SW480 (cell line): ENCODE results near the gene CCNT1.
A peak's percentile ranks its signal among the peaks of the same experiment; 100 is the strongest.
"Not testable (repeated sequence)": the region's sequence is repeated elsewhere in the genome, so short reads cannot be mapped to it uniquely, and the experiment has no call there.

Experiments
- DNase-seq: peaks from one replicate; pipeline ENCODE4 v3.0.0-alpha.2; 2016; ENCODE audit warnings: low spot score

CCNT1 gene

DNA sequence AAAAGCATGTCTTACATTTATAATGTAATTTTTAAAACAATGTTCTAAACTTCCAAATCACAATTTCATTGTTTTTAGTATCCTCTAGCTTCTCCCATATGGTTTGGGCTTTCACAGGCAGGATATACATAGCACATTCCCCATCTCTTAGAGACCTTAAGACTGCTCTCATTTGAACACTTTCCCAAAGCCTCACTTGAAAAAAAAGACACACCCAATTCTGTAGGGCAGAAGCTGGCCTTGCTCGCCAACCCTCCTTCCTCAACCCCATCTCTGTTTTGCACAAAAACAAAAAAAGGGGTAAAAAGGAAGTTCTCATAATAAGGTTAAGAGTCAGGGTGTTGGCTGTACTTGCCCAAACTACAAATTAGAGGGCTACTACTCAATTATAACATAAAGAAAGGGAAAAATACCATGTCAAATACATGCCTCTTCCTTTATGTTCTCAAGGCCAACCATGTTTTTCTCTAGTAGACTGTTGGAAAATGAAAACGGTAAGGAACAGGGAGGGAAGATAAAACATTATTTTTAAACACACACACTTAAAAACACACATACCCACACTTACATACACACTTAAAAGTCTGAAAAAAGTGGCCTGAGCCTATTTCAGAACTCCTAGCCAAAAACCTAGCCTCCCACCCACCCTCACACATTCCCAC, 24.6 kb downstream of the CCNT1 start:
- DNase-seq = no peak

DNA sequence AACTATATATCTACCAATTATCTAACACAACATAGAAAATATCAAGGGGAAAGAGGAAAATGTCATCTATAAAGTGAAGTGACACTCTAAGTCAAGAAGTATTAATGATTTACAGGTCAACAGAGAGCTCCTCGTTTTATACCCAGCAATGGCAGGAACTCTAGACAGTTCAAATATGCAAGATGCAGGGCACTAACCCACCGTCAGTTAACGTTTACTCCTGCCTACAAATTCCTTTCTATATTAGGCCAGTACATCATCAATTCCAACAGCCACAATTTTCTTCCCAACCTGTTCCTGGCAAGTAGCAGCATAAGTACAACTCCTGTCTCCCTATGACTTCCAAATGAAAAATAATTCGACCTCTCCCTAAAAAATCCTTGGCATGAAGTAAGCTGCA, 25.5 kb downstream of the CCNT1 start:
- DNase-seq = no peak

DNA sequence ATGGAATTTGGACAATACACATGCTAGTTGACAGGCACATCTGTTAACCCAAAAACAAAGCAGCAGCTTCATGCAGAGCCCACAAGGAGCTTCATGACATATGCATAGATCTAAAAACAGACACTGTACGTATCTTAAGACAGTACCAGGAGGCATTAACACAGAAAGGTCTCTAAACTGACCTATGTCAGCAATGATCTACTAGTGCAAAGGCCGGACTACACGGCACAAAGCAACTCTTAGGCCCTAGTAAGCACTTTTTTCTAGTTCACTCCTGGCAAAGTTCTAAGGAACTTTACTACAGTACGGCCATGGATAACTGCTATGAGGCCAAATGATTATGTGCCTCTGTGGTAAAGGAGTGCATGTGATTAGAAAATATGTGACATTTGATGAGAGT, 26.1 kb downstream of the CCNT1 start:
- DNase-seq = no peak

DNA sequence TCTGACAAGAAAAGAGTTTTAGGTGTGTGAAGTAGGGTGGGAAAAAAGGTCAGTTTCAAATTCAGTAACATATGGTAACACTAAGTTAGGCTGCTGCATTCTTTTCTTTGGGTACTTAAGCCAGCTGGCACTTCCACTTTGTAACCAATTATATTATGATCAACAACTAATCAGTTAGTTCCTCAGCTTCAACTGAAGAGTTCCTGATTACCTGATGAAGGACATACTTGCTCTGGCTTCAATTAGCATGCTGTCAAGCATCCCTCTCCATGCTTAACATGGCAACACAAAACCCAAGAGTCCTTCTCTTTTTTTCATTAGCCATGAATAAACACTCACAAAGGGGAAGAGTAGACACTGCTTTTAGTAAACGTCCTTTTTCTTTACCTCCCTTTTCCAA, 27.7 kb downstream of the CCNT1 start:
- DNase-seq = no peak

DNA sequence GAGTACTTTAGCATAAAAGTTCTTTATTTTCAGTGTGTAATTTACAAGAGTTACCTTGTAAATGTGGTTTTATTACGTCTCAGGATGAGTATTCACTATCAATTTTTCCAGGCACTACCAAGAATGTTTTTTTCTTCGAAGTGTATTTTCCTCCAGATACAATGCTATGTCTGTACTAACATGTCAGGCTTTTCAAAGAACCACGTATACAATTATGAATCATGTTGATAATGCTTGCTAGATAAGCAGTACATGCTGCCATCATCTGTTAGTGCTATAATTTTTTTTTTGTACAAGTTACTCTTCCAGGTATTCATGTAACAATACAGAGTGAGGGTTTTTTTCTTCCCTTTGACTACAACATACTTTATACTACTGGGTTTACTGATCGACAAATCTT, 28.9 kb downstream of the CCNT1 start:
- DNase-seq = no peak

DNA sequence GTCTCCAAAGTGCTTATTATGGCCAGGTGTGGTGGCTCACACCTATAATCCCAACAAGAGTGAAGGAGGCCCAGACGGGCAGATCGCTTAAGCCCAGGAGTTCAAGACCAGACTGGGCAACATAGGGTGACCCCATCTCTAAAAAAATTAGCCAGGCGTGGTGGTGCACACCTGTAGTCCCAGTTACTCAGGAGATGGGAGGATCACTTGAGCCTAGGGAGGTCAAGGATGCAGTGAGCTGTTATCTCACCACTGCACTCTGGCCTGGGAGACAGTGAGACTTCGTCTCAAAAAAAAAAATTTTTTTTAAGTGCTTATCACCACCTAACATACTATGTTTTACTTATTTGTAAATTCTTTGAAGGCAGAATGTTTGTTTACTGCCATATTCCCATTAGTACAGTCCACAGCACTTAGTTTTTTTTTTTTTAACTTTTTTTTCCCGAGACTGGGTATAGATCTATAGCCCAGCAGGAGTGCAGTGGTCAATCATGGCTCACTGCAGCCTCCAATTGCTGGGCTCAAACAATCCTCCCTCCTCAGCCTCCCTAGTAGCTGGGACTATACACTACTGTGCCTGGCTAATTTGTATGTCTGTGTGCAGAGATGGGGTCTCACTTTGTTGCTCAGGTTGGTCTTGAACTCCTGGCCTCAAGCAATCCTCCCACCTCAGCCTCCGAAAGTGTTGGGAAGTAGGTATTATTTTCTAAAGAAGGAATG, 29.7 kb downstream of the CCNT1 start:
- no peak for DNase-seq

DNA sequence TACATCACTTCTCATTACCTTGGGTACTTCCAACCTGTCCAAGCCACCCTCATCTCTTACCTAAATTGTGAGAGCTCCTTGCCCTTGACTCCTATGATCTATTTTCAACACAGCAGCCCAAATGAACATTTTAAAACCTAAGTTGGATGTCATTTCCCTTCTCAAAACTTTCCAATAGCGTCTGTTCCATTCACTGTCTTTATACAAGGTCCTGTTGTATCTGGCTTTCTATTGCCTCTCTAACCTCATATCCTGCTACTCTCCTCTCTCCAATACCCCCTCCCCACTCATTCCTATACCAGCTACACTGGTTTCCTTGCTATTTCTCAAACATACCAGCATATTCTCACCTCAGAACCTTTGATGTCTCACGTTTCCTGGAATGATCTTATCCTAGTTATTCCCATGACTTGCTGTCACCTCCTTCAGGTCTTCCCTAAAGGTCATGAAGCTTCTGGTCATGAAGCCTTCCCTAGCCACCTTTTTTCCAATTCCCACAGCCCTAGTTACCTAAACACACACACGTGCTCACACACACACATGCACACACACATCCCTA, 30.4 kb downstream of the CCNT1 start:
- no peak for DNase-seq

DNA sequence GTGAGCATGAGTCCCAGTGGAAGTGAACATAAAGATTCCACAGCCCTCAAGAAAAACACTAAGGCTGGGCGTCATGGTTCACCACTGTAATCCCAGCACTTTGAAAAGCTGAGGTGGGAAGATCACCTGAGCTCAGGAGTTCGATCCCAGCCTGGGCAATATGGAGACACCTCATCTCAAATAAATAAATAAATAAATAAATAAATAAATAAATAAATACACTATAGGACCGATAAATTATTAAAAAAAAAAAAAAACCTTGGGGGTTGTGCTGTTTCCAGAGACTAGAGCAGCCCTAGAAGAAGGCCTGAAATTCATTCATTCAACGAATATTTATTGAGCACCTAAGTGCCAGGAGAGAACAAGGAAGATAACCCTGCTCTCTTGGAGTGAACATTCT, 33.0 kb downstream of the CCNT1 start:
- DNase-seq = no peak

DNA sequence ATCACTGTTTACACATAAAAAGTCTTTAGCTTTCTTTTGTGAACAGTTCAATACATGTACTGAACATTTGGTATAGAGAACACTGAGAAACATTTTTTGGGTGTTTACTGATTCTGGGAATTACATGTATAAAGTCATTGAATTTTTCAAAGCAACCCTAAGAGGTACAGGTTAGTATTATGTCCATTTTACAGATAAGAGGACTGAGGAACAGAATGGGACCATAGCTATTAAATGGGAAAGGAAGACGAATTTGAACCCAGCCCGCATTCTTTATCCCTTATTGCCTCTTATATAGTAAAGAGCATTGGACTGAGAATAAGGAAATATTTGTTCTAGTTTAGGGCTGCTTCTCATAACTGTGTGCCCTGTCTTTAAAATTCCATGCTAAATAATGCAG, 33.6 kb downstream of the CCNT1 start:
- no peak for DNase-seq

DNA sequence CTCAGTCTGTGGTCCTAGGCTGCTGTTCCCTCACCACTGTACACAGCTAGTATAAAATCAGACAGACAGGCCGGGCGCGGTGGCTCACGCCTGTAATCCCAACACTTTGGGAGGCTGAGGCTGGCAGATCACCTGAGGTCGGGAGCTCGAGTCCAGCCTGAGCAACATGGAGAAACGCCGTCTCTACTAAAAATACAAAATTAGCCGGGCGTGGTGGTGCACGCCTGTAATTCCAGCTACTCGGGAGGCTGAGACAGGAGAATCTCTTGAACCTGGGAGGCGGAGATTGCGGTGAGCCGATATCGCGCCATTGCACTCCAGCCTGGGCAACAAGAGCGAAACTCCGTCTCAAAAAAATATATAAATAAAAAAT, 34.0 kb downstream of the CCNT1 start:
- not testable (repeated sequence) for DNase-seq

DNA sequence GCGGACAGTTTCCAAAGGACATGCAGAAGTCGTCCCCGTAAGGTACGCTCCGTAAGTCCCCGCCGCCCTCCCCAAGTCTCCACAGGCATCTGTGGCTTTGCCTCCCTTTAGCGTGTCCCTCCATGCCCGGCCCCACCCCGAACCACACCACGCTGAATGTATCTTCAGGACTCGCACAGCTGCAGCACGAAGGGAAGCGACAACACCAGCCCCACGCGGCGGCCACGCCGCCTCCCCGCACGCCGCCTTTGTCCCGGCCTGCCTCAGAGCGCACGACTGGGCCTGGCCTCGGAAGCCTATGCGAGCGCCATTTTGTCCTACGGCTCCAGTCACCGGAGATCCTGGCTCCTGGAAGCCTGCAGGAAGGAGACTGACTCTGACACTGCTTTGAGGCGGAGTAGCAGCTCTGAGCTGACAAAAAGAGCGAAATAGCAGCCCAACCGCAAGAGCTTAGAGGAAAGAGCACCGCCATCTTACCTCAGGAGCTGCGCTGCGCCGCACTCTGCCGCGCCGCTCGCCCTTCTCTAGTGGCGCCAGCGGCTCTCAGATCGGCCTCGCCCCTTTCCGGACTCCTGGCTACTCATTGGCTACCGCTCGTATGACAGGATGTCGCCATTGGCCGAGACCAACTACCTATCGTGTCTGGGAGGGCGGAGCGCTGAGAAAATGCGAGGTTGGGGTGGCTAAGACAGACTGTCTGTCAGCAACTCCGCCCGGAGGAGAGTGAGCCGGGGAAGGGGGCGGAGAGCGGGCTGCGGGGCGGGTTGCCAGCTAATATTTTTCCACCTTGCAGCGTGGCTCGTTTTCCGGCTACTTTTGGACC, 34.6 kb downstream of the CCNT1 start, which contains the start of gene KANSL2:
Gene KANSL2 (minus strand): TSS at position 529 of the 823 bp plus-strand sequence. CDS start 606 bp downstream, outside the sequence.
- DNase-seq = peak; percentile 99

DNA sequence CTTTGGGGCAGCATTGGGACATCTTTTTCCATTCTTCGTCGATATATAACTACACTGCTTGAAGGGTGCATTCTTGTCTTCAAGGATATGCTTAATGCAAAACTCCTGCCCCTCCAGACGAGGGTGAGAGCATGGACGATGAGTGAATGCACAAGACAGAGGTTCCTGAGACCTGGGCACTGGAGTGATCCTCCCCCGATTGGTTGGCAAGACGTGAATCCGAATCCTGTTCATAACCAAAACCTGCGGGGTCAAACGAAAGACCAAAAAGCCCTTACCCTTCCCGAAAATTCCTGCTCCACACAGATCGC, 35.2 kb downstream of the CCNT1 start:
- peak; percentile 12 for DNase-seq

DNA sequence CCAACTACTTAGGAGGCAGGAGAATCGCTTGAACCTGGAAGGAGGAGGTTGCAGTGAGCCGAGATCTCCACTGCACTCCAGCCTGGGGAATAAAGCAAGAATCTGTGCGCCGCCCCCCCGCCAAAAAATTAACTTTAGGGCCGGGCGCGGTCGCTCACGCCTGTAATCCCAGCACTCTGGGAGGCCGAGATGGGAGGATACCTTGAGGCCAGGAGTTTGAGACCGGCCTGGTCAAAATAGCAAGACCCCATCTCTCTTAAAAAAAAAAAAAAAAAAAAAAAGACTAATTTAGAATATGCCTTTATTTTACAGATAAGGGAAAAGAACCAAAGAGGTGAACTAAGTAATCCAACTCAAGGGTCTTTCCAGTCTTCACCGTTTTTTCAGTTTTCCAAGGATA, 35.6 kb downstream of the CCNT1 start:
- DNase-seq = no peak

DNA sequence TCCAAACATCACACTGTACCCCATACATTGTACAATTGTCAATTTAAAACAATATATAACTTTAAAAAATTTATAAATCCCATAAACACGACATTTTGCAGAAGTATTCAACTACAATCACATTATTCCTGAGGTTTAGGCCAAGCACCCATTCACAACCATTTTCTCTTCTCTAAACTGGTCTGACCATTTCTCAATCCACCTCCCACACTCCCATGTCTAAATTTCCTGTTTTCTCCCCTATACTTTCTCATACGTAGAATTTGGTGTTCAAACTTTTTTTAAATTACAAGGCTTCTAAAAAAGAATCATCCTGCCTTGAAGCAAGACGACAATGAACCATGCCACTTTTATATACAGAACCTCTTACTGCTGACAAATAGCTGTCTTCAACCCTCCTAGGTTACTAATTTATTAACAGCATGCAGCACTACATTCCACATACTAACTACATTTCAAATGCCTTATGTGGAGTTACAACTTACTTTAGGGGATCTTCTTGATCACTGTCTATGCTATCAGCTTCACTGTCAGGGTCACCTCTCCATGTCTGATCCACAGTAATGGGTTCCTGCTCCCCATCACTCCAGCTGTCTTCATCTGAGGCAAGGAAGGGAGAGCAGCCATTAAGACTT, 37.8 kb downstream of the CCNT1 start:
- no peak for DNase-seq

DNA sequence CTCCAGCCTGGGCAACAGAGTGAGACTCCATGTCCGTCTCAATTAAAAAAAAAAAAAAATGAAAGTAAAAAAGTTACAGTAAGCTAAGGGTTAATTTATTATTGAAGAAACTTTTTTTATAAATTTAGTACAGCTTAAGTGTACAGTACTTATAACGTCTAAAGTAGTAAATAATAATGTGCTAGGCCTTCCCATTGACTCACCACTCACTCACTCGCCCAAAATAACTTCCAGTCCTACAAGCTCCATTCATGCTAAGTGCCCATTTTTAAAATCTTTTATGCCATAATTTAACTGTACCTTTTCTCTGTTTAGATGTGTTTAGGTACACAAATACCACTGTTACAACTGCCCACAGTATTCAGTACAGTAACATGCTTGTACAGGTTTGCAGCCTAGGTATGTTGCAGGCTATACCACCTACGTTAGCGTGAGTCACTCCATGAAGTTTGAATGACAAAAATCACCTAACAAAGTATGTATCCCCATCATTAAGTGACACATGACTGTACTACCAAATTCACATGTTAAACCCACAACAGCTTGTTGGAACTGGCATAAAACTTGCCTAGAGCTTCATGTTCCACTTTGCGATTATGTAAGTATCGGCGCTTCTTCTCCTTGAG, 45.2 kb downstream of the CCNT1 start:
- DNase-seq = no peak

DNA sequence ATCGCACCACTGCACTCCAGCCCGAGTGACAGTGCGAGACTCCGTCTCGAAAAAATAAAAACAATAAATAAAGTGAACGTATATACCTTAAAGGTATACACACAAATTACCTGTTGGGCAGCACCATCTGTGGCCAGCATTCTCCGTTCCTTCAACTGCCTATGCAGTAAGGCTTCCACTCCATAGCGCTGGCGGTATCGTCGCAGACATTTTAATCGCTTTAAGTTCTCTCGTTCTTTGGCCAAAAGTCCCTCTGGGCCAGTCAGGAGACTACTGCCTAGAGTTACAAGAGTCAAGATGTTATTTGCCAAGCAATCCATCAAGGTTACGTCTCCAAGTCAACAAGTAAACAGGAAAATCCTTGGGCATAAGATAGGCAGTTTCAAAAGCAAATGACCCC, 47.5 kb downstream of the CCNT1 start:
- DNase-seq = no peak

DNA sequence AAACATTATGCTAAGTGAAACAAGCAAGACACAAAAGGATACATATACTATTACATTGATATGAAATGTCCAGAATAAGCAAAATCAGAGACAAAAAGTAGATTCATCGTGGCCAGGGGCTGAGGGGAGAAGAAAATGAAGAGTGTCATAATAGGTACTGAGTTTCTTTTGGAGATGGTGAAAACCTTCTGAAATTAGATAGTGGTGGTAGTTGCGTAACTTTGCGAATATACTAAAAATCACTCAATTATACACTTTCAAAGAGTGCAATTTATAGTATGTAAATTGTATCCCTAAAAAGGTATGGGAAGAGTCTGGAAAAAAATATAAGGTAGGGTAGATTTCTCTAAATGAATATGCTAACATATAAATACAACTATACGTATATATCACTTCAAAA, 56.6 kb downstream of the CCNT1 start:
- no peak for DNase-seq

DNA sequence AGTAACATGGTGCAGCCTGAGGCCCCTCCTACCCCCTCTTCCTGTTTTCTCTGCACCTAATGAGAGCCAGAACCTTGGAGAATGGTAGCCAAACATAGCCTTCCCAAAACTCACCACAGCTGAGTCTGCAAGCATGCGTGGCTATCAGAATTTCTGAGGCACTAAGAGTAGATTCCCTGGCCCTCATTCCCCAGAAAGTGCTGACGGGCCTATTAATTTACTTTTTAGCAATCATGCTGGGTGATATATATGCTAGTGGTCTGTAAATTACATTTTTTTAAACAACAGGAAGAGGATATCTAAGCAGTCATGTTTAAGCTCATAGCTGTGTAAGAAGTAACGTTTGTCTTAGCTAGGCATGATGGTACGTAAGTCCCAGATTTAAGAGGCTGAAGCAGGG, 64.8 kb downstream of the CCNT1 start:
- DNase-seq = no peak

DNA sequence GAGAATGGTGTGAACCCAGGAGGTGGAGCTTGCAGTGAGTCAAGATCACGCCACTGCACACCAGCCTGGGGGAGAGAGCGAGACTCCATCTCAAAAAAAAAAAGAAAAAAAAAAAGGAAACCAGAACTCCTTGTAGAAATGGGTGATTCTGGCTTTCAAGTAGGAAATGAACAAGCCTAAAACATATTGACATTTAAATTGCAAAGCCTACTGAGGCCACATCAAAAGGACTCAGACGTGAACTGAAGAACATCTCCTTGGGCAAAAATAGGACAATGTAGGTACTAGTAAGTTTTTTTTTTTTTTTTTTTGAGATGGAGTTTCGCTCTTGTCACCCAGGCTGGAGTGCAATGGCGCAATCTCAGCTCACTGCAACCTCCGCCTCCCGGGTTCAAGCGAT, 71.2 kb downstream of the CCNT1 start:
- not testable (repeated sequence) for DNase-seq

DNA sequence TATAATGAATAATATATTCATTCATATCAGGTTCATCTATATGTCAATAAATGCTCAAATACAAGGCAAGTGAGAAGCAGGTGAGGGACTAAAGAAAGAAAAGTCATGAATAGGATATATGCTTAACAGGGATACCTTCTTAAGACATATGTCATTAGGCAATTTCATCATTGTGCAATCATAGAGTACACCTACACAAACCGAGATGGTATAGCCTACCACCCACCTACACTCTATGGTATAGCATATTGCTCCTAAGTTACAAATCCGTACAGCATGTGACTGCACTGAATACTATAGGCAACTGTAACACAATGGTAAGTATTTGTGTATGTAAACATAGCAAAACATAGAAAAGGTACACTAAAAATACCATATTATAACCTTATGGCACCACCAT, 73.5 kb downstream of the CCNT1 start:
- DNase-seq = no peak

DNA sequence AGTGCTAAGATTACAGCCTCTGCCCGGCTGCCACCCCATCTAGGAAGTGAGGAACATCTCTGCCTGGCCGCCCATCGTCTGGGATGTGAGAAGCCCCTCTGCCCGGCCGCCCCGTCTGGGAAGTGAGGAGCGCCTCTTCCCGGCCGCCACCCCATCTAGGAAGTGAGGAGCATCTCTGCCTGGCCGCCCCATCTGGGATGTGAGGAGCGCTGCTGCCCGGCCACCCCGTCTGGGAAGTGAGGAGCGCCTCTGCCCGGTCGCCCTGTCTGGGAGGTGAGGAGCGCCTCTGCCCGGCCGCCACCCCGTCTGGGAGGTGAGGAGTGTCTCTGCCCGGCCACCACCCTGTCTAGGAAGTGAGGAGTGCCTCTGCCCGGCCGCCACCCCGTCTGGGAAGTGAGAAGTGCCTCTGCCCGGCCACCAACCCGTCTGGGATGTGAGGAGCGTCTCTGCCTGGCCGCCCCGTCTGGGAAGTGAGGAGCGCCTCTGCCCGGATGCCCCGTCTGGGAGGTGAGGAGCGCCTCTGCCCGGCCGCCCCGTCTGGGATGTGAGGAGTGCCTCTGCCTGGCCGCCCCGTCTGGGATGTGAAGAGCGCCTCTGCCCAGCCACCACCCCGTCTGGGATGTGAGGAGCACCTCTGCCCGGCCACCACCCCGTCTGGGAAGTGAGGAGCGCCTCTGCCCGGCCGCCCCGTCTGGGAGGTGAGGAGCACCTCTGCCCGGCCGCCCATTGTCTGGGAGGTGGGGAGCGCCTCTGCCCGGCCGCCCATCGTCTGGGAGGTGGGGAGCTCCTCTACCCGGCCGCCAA, 74.6 kb downstream of the CCNT1 start:
- not testable (repeated sequence) for DNase-seq
